GOT3 (cell line): ENCODE data around the gene CREG2.
"Not testable (repeated sequence)": the region's sequence is repeated elsewhere in the genome, so short reads cannot be mapped to it uniquely, and the experiment has no call there.

Source experiments
- DNase-seq: peaks from one replicate; lab custom pipeline; 2025; ENCODE audit warnings: mixed read lengths; lab: John Stamatoyannopoulos, UW

The CREG2 gene

DNA sequence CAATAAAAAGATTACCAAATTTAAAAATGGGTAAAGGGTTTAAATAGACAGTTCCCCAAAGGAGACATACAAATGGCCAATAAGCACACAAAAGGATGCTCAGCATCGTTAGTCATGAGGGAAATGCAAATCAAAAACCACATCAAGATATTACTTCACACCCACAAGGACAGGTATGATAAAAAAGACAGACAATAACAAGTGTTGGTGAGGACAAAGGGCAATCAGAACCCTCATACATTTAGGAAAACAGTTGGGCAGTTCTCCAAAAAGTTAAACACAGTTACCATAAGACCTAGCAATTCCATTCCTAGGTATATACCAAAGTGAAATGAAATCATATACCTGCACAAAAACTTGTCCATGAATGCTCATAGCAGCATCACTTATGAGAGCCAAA, 14.5 kb downstream of the CREG2 start:
- no peak for DNase-seq

DNA sequence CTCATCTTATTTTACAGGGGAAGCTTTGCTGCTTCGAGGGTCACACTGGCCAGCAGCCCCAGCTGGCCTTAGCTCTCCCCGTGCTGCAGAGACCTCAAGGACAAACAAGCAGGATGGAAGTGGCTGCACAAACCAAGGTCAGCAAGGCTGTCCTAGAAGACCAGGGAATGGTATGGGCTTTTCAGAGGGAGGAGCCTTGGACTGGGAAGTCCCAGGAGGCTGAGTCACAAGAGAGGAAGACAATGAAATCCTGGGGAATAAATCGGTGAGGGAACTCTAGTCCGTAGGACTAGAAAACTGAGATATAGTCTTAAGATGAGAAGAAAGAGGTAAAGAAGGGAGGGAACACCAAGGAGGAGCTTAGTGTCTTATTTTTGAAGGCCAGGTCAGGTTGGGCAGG, 15.7 kb downstream of the CREG2 start:
- DNase-seq = no peak

DNA sequence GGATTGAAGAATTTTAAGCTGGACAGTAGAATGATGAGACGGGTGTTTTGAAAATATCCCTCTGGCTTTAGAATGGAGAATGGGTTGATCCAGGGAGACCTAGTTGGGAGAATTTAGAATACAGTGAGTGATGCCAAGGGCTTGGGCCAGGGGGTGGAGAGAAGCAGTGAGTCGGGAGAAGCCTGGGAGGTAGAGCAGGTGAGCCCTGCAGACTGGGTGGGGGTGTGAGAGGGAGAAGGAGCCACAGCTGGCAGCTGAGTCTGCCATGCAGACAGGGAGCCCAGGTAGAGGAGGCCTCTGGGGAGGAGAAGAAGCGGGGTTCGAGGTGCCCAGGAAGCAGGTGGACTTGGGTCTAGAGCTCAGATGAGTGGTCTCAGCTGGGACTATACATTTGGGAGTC, 18.2 kb downstream of the CREG2 start:
- DNase-seq = no peak

DNA sequence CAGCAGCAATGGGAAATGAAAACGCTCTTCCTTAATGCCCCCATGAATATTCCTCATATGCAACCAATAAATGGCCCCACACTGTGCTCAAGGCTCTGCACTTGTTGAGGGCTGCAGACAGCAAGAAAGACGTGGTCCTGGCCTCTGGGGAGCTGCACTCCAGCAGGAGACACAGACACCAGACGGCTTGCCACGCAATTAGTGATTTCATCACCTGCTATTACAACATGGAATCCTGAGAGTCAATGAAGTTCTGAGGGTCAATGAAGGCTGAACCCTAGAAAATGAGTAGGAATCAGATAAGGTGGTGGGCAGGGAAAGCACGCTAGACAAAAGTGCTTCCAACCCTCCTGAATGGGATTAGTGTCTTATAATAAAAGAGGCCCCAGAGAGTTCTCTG, 18.9 kb downstream of the CREG2 start:
- DNase-seq = no peak

DNA sequence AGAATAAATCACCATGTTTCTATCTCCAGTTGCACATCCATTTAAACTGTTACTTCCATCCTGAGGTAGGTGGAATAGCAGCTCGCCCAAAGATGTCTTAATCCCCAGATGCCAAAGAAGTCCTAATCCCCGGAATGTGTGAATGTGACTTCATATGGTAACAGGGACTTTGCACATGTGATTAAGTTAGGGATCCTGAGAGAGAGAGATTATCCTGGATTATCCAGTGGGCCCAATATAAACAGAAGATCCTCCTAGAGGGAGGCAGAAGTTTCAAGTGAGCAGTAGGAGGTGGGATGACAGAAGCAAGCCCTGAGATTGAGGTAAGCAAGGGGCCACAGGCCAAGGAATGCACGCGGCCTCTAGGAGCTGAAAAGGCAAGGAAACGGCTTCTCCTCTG, 19.8 kb downstream of the CREG2 start:
- no peak for DNase-seq

DNA sequence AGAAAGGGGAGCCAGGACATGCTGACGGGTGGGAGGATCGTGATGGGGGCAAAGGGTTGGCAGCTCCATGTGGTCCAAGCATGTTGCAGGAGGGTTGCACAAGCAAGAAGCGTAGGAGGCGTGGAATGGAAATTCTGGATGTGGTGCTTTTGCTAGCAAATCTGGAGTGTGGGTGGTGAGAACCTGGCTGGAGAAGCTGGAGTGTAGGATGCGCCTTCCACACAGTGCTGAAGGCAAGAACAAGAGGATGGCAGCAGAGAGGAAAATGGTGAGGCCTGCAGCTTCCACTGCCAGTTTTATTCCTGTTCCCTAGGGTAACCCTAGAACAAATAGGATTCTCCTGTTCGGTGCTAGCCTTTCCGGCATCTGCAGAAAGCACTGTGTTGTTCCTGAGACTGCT, 22.4 kb downstream of the CREG2 start:
- no peak for DNase-seq

DNA sequence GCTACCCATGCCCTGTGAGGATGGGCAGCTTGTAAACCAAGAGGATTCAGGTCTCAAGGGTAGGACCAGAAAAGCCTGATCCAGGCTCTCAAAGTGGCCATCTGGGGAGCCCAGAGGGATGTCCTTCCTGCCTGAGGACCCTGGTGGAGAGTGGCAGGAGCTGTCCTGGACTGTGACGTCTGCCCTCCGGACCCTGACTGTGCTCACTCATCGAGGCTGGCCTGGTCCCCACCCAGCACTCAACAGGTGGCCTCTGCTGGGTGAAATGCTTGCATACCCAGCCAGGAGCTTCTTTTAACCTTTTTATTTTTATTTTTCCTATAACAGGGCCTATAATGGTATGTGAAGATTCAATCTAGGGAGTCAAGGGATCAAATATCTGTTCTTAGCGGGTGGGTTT, 24.5 kb downstream of the CREG2 start:
- DNase-seq = no peak

DNA sequence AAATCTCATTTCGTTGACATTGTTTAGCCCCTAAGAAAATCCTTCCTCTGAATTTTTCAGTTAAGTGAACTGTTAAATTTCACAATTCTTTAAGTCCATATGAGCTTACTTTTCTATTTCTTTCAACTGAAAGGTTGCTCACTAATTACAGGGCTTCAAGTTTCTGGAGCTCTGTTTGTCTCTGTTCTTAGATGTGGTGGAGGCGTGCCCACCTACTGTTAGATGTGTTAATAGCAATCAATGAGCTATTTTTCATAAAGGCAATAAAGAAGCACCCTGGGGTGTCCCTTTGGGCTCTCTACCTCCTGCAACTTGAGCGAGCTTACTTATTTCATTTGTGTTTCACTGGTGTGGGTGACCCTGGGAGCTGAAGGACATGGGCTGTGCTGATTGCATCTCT, 25.0 kb downstream of the CREG2 start:
- no peak for DNase-seq

DNA sequence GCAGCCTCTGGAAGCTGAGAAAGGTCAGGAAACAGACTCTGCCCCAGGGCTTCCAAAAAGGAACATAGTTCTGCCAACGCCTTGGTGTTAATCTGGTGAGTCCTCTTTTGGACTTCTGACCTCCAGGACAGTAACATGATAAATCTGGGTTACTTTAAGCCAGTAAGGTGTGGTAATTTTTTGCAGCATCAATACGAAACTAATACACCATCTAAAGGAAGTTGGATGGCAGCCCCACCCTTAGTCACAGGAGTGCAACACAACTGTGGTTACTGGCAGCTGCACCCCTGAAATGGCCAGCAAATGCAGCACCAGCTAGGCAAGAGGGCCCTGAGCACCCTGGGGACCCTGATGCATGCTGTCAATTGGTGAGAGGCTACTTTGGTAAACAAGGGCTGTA, 25.8 kb downstream of the CREG2 start:
- DNase-seq = no peak

DNA sequence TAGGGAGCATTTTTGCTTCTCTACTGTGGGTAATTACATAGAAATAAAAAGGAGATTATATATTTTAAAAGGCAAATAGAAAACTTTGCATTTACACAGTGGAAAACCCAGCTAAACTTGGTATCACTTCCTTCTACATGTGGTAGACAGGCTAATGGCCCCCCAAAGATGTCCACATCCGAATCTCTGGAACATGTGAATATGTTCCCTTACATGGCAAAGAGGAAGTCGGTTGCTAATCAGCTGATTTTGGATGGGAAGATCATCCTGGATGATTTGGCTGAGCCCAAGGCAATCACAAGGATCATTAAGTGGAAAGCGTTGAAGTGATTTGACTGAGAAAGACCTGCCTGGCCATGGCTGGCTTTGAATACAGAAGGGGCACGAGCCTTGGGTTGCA, 26.2 kb downstream of the CREG2 start:
- DNase-seq = no peak

DNA sequence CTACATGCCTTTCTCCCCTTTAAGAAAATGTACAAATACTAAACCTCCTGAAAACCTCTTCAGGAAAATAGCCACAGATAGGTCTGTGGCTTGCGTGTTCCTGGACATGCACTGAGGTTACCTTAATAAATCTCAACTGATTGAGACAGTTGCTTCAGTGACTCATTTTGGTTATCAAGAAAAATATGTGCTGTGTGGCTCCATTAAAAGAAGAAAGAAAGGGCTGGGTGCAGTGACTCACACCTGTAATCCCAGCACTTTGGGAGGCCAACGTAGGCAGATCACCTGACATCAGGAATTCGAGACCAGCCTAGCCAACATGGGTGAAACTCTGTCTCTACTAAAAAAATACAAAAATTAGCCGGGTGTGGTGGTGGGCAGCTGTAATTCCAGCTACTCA, 27.1 kb downstream of the CREG2 start:
- DNase-seq = no peak

DNA sequence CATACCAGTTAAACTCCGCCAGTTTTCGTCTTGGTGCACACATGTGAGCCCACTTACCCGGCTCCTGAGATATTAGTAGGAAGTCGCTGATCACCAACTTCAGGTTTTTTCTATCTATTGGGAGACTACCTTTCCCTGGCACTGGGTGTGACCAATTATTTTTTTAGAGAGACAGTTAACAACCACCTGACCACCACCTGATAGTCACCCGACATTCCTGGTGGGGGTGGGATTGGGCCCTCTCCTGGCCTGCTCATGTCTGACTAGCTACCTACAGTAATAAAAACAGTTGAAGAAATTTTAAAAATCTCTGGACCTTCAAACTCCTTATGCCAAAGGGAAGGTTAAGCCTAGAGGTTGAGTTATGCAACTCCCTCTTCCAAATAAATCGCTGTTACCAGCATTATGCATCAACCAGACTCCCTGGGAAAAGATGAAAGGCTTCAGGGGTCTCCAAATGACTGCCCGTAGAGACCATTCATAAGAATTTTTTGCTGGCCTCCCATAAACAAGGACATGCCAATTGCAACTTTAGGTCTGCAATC, 27.8 kb downstream of the CREG2 start:
- DNase-seq = no peak

DNA sequence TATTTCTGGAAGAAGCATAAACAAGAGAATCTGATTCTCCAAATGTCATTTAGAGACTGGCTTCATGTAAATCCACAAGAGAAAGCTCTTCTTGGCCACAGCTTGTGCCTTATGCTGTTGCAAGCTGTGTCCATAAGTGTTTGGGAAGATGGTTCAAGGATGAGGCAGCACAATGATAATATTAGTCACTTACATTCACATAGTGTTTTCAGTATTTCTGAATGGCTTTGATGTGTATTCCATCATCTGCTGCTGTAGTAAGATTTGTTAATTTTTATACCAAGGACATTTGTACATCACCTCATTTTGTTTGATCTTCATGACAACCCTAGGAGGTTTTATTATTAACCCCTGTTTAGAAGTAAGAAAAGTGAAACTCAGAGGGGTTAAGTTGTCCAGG, 29.9 kb downstream of the CREG2 start:
- no peak for DNase-seq

DNA sequence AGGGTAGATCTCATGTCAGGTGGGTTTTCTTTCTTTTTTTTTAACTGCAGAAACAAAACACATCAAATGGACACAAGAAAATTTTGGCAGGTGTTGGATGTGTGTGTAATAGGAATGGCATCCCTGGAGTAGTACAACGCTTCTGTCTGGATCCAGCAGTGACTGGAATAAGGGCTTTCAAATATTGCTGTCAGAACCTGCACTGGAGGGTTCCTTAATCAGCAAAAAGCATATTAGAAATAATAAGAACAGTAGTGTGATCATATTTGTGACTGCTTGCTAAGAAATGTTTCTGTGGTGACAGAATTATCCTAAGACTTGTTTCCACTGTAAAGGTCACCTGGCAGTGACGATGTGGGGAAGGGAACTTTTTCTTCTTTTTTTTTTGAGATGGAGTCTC, 30.8 kb downstream of the CREG2 start:
- DNase-seq = no peak

DNA sequence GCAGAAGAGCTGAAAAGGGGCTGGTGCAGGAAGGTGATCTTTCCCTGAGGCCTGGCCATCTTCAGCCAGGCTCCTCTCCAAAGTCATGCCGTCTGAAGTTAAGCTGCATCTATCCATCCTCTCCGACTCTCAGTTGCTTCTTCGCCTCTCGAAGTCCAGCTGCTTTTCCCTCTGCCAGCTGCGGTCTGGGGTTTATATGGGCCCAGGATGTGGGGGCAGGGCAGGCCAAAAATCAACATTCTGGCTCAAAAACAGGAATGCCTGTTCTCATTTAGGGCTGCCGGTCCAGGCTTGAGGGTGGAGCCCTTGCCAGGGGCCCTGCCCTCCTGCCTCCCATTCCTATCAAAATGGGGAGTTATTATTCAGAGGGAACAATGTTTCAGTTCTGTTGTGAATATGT, 31.2 kb downstream of the CREG2 start:
- DNase-seq = no peak

DNA sequence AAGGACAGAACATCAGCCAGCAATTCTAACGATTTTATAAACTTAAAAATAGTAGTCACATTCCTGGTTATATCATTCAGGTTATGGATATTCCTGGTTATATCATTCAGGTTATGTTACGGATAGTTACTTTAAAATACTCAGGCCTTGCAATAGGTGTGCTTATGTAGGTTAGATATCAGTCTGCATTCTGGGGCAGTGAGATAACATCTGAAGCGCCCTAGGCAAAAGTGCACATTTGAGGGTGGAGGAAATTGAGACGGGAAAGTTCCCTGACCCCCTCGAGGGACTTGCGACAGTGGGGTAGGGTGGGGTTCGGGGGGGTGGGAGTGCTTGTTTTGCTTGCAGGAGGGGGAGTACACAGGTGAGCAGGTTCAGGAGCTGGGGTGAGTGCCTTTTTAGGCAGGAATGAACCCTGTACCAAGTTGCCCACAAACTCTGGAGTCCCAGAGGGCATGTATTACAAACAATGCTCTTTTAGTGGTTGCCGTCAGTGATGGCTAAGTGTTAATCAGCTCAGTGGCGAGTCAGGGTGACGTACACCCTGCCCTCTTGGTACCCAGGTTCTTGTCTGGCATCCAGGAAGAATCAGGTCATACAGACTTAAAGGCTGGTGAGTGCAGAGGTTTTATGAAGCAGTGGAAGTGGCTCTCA, 31.8 kb downstream of the CREG2 start:
- no peak for DNase-seq

DNA sequence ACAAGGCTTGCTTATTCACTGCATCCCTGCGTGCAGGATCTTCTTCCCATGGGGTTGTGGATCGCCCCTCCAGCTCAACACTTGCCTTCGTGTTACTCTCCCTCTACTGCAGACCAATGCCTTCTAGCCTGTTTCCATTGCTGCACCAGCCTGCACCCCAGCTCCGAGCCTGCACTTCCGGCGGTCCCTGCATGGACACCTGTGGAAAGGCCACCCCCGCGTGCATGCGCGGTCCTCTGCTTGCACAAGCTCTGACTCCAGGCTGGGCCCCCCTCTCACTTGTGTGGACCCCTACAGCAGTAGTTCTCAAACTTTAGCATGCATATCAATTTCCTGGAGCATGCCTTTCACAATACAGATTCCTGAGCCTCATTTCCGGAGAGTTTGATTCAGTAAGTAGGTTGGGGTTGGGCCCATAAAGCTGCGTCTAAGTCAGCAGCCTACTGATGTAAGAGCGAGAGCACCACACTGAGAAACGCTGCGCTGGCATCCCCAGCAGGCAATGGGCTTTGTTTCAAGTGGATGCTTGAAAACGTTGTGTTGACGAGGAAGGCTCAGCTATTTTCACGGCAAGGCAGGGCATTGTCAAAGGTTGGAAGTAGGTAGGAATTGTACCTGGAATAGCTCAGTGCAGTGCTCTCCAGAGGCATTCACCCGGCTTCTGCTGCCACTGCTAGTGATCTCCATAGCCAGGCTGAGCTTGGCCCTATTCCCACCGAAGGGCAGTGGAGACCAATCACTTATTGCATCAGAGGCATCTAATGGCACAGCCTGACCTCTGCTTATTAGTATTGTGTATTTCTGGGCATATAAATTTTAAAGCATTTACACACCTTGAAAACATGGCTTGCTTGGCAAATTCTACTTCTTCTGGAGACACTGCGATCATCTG, 32.6 kb downstream of the CREG2 start:
- no peak for DNase-seq

DNA sequence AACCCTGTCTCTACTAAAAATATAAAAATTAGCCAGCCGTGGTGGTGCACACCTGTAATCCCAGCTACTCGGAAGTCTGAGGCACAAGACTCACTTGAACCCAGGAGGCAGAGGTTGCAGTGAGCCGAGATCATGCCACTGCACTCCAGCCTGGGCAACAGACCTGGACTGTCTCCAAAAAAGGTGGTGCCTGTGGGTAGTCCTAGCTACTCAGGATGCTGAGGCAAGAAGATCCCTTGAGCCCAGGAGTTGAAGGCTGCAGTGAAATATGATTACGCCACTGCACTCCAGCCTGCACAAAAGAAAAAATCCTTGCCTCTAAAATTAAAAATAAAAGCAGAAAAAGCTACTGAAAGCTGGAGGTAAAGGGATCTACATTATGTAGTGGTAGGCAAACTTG, 34.7 kb downstream of the CREG2 start:
- not testable (repeated sequence) for DNase-seq

DNA sequence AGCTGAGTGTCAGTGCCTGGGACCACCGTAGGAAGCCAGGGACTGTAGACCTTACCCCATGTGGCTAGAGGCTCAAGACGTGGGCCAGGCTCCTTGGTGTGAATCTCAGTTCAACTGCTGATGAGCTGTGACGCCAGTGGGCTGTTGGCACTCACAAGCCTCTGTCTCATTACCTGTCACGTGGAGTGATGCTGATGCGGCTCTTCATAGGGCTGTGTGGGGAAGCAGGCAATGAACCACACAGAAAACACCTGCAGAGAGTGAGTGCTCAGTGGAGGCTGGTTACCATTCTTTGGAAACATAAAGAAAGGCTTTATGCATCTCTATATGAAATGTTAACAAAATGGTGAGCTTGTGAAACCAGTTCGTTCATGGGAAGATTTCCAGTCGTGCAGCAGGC, 36.1 kb downstream of the CREG2 start:
- no peak for DNase-seq

DNA sequence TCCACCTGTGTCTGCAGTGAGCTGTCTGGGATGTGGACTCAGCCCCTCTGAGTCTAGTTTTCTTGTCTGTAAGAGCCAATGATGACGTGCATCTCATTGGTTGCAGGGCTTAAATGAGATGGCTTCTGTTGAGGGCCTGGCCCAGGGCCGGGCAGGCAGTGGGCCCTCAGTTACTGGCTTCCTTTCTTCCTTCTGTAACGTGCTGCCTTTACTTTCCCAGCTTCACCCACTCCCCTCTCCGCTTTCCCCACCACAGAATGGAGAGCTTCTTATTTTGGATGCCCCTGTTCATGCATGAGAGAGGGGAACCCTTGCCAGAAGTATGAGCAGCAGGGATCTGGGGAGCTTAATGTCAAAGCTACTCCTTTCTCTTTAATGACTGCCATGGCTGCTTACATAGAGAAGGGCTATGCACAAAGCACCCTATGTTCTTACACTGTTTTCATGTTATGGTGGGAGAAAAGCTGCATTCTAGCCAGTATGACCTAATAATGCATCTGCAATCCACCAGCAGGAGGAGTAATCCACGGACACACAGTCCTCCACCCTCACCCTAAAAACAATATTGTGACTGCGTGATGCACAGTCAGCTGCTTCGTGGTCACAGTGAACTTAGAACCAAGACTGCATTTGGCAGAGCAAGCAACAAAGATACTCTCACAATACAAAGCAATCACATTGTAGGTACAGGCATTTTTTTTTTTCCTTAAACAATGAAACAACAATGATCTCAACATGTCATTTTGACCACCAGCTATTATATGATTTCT, 37.2 kb downstream of the CREG2 start:
- no peak for DNase-seq

DNA sequence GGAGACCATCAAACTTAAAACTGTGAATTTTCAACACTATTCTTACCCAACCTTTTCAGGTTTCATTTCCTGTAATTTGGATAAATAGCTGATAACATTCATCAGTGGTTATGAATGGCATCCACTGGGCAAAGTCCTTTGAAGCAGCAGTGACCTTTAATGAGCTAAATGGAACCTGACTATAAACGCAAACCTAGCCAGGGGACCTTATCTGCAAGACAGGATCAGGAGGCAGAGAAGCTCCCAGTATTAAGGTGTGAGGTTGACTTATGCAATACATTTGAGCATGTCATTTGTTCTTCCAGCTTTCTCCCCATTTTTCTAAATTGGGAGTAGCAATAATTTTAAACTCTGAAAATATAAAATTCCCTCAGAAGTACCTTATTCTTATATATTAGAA, 38.4 kb downstream of the CREG2 start:
- DNase-seq = no peak

DNA sequence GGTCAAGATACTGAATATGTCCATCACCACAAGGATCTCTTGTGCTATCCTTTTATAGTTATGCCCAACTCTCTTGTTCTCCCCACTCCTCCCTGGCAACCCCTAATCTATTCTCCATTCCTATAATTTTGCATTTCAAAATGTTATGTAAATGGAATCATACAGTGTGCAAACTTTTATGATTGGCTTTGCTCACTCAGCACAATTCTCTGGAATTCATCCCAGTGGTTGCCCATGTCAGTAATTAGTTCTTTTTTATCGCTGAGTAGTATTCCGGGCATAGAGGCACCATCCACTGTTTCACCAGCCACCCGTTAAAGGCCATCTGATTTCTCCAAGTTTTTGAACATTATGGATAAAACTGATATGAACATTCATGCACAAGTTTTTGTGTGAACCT, 40.4 kb downstream of the CREG2 start:
- DNase-seq = no peak

DNA sequence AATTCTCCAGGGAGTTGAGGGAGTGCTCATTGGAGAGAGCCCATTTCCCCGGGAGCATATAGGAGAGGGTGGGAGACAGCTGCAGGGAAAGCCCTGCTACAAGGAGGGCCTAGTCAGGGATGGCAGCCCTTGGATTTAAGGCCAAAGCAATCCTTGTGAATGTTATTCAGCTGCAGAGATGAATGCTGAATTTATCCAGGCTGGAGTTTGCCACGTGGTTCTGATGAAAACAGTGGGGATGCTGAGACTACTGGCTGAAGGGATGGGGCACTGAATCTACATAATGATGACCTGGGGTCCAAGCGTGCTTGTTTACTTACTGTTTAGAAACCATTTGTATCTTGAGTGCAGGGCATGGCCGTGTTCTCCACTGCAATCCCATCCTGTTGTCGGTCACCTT, 43.2 kb downstream of the CREG2 start:
- DNase-seq = no peak
